HG02763 (cell line): Measurements from ENCODE around the gene CNNM3.

ENCODE experiments used
- ATAC-seq: cut with Tn5 transposase; IDR thresholded peaks from one replicate; pipeline ENCODE4 v1.9.1; 2021; ENCODE audit warnings: mild to moderate bottlenecking, moderate library complexity; ENCODE audit not compliant: unreplicated experiment

The CNNM3 gene

DNA sequence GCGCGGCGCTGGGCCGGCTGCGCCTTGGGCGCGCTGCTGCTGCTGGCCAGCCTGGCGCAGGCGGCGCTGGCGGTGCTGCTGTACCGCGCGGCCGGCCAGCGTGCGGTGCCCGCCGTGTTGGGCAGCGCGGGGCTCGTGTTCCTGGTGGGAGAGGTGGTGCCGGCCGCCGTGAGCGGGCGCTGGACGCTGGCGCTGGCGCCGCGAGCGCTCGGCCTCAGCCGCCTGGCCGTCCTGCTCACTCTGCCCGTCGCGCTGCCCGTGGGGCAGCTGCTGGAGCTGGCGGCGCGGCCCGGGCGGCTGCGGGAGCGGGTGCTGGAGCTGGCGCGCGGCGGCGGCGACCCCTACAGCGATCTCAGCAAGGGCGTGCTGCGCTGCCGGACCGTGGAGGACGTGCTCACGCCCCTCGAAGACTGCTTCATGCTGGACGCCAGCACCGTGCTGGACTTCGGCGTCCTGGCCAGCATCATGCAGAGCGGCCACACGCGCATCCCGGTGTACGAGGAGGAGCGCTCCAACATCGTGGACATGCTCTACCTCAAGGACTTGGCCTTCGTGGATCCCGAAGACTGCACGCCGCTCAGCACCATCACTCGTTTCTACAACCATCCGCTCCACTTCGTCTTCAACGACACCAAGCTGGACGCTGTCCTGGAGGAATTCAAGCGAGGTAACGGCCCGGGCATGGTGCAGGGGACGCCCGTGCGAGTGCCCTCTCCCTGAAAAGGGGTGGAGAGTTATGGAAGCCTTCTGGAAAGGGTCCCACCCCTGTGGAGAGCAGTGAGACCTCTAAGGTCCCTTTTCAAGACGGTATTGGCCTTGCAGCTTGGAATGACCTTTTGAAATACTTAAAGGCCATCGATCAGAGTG, 1.0 kb downstream of the CNNM3 start:
- ATAC-seq: no peak

DNA sequence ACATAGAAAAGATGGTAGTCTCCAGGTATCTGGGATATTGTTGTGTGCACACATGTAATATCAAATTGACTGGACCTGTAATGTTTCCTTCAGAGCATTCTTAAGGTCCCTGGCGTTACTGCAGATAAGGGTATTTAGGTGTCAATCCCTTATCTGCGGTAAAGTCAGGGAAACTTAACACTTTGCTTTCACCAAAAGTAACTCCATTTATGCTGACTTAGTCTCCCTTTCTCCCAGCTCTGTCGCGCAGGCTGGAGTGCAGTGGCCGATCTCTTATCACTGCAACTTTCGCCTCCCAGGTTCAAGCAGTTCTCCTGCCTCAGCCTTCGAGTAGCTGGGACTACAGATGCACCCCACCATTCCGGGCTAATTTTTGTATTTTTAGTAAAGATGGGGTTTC, 1.8 kb downstream of the CNNM3 start:
- ATAC-seq: no peak

DNA sequence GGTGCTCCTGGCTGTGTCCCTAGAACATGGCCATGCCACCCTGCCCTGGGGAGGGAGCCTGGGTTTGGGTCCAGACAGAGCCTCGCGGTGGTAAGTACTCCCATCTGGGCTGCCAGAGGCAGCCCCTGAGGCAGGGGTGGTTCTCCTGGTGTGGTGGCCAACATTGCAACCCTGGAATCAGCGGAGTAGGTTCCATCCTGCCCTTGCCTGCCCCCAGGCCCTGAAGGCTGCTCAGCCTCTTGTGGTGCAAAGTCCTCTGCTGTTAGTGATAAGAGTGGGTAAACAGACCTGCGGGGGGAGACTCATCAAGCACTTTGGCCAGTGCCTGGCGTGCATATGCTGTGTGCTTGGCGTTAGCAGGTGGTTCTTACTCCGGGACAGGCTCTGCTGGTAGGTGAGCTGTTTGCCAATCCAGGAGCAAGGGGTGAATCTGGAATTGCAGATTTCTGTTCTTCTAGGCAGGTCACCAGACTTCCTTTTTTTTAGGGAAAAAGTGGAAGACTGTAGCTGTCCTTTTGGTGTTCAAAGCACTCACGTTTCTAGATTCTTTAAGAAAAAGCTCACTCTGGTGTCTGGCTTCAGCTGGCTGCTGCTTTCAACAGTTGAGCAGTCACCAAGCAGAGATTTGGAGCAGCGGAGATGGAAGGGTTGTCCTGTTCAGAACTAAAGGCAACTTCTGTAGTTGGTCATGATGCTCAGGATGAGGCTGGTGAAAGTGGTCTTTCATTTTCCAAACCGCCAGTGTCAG, 3.2 kb downstream of the CNNM3 start:
- ATAC-seq: no peak

DNA sequence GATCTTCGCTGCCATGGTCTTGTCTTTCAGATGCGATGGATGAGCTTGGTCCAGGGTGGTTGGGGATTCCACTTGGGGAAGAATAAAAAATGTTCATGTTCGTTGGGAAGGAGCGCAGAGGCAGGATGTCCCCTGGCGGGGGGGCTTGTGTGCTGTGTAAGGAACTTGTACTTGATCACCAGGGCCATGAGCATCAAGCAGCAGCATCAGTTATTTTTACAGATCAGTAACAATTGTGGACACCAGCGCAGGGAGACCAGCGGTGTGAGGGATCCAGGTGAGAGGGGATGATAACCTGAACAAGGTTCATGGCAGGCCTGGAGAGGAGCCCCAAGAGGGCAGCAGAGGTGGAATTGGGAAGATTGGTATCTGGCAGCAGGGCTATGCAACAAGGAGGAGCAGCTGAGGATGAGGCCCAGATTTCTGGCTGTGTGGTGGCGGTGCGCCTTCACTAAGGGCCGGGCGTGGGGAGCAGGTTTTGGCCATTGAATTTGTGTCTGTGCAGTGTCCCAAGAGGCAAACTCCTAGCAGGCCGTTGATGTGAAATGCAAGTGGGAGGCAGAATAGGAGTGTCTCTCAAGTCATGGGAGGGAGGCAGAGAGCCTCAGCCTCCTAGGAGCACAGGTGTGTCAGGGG, 3.9 kb downstream of the CNNM3 start:
- no peak for ATAC-seq

DNA sequence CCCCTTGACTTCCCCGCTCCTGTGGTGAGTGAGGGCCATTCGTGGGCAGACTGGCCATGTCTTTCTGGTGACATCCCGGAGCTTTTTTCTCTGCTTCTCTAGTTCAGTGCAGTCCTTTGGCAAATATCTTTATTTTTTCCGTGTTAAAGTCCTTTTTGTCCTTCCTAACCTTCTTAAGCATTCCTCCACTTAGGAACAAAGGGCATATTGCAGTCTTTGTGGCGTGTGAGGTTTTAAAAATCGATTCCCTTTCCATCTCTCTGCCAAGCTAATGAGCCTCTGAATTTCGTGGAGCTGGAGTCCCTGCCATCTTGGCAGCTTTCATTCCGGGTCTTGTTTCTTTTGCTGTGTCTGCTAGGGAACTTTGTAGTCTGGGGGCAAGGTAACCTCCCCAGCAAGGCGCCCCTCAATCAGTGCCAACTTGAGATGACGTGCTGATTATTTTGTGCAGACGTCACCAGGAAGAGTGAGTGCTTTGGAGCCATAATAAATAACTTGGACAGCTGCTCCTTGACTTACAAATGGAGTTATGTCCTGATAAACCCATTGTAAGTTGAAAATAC, 5.1 kb downstream of the CNNM3 start:
- no peak for ATAC-seq

DNA sequence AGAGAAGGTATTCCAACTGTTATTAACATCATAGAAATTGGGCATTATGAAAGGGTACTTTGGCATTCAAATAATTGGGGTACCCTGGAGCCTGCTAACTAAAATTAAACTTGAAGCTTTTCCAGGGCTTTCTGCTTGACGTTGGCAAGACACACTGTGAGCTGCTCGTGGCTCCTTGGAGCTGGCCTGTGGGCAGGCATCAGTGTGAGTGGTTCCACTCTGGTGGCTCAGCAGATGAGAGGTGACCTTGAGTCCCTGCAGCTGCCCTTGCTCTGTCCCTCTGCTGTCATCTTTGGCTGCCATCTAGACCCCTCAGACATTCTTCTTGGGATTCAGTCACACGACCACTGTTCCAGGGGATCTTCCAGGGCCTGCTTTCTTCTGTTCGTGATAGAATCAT, 6.7 kb downstream of the CNNM3 start:
- ATAC-seq: no peak

DNA sequence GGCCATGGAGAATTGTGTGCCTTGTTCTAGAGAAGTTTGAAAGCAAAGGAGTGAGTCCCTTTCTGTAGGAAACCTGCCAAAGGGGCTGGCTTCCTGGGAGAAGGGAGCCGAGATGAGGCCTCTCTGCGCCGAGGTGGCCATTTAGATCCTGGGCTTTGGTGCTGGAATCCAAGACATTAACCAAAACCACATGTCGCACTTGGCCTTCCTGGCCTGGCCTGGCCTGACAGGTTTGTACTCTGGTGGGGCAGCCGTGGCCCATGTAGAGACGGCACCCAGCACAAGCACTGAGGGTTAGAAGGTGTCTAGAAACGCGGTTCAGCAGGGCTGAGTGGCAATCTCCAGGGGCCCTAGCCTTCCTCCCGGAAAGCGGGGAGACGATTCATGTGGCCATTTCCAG, 7.1 kb downstream of the CNNM3 start:
- ATAC-seq: no peak

DNA sequence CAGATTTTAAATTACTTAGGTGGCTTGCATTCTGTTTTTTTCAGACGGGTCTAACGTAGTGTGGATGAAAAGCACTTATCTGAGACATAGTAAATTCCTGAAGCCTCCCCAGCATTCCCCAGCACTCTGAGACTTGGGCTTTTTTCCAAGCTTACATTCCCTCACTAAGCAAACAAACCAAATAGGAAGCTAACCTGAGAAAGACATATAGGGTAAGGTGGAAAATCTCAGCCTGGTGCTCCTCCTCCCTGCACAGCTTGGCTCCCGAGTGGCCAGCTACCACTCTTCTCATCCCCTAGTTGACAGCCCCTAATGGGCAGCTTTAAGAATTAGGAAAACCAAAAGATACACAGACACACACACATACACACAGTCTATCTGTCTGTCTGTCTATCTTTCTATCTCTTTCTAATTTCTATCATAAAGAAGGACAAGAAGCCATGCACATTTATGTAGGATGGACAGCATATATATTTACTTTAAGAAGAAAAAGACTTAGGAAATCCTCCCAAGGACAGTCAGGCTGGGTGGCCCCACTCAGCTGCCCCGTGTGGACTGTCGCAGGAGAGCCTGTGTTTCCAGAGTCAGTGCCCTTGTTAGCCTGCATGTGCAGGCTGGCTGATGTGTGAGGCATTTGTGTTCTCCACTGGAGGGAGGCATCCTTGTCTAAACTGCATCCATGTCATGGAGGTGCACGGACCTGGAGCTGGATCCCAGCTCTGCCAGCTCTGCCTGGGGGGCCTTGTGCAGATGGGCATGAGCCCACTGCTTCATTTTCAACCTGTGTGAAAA, 8.2 kb downstream of the CNNM3 start:
- ATAC-seq: no peak

DNA sequence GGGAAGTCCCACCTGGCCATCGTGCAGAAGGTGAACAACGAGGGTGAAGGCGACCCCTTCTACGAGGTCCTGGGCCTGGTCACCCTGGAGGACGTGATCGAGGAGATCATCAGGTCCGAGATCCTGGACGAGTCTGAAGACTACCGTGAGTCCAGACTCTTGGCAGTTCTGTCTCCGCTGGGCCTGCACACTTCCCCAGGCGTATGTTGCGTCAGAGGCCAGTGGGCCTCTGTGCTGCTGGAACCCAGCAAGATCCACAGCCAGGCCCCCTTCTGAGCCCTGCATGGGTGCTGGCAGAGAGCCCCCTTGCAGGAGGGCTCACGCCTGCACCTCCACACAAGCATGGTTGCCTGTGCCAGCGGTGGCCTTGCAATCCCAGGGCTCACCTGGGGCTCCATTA, 9.0 kb downstream of the CNNM3 start:
- ATAC-seq: no peak

DNA sequence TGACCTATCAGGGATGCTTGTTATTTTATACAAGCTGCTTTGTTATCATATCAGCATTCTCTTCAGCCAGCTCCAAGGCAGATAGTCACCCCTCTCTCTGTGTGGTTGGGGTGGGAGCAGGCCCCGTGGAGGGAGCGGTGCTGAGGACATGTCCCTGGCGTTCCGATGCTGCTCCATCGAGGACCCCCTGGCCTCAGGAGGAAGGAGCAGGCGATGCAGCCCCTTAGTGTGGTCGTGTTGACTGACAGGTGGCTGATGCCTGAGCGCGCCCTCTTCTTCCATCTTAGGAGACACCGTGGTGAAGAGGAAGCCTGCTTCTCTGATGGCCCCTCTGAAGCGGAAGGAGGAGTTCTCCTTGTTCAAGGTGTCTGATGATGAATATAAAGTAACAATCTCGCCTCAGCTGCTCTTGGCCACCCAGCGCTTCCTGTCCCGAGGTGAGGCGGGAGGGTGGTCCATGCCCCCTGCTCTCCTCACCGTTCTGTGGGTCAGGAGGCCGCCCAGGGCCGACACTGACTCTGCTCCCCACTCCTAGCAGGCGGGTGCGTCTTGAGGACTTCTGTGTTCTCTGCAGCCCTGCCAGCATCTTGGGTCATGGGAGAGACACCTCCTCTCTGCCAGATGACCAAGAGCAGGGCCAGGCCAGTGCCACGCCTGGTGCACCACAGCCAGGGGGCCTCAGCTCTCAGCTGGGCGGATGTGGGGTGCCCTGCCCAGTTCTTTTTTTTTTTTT, 10.6 kb downstream of the CNNM3 start:
- no peak for ATAC-seq

DNA sequence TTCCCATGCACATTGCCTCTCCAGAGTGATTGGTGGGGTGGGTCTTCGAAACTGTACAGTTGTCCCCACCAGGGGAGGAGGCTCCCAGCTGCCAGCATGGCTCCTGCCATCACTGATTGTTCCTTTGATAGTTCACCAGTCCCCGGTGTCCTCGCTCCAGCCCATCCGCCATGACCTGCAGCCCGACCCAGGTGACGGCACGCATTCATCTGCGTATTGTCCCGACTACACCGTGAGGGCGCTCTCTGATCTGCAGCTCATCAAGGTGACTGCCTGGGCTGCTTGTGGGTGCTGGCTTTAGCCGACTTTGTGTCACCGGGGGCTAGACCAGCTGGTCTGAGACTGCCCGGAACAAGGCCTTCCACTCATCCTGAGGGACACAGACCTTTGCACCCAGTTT, 12.4 kb downstream of the CNNM3 start:
- ATAC-seq: no peak

DNA sequence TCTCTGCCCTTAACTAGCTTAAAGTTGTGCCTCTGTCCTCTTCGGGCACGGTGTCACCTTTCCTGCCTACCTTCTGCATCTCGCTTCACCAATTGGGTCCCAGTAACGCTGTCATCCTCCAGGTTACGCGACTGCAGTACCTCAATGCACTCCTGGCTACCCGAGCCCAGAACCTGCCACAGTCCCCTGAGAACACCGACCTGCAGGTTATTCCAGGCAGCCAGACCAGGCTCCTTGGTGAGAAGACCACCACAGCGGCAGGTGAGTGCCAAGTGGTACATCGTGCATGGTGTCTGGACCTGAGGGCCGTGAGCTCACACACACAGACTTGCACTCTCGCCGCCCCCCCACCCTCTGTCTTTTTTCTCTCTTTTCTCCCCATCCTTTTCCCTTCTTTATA, 12.8 kb downstream of the CNNM3 start:
- ATAC-seq: no peak

DNA sequence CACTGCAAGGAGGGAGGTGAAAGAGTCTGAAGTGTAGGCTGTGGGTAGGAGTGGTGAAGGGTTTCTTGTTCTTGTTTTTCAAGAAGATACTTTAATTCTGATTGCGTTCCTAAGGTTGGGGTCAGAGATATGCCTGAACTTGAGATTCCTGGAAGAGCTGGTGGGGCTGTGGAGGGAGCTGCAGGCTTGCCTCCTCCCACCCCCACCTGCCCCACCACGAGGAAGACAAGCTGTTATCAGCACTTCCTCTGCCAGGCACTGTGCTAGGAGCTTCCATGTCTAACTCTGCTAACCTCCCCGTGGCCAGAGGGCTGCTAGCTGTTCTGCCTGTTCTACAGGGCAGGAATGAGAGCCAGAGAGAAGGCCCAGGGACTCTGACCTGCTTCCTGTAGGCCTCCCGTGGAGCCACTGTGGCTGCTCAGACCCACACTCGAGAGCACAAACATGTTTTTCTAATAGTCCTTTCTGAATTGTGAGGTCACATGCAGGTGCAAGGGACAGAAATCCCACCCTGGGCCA, 14.0 kb downstream of the CNNM3 start:
- no peak for ATAC-seq

DNA sequence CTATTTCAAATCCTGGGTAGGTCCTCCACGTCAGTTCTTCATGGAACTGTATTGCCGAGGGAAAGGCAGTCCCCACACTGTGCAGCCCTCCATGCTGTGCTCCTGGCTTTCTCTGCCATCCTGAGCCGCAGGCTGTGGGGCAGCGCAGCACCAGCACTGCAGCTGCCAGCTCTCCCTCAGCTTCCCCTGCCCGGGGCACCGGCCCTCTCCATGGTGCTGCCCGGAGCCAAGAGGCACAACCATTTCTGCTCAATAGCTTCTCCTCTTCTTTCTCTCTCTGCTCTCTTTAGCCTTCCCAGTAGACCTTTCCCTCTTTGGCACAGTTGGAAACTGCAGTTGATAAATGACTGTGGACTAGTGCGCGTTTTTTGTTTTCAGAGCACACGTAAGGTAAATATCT, 15.6 kb downstream of the CNNM3 start:
- no peak for ATAC-seq

DNA sequence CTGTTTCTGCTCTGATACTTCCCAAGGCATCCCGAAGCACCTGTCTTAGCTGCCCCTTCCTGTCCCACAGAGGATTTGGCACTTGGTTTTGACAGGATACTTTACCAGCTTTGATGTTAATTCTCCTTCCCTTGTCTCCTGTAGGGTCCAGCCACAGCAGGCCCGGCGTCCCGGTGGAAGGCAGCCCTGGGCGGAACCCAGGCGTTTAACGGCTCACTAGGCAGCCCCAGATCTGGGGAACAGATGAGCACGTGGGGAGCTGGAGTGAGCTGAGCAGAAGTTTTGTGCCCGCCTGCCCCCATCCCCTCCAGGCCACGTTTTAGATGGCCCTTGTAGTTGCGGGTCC, 16.3 kb downstream of the CNNM3 start:
- no peak for ATAC-seq

DNA sequence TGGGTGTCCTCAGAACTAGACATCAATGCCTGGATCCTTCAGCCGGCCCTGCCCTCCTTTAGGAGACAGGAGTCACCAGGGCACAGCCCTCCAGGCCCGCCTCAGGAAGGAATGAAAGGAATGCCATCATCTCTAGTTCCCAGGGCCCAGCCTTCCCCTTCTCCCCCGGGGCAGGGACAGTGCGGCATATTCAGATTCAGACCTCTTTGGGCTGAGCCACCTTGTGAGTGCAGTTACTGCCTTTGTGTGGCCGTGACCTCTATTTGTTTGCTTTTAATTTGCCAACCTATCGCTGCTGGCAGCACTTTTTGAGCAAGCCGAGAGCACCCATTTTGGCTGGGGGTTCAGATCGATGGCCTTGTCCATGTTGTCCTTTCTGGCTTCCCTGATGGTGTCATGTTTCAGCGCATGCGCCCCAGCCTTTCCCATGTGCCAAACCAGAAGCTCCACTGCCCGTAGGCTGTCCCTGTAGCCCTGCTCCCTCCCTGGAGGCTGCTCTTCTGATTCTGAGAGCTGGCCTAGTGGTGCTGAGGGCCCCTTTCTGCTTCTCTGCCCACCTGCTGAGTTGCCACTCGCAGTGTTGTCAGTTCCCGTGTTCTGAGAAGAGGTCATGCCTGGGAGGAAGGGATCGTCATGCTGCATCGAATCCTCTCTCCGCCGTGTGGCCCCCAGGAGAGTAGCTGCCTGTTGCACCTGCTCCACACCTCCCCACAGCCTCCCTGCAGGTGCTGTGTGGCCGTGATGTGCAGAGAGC, 16.9 kb downstream of the CNNM3 start:
- no peak for ATAC-seq

DNA sequence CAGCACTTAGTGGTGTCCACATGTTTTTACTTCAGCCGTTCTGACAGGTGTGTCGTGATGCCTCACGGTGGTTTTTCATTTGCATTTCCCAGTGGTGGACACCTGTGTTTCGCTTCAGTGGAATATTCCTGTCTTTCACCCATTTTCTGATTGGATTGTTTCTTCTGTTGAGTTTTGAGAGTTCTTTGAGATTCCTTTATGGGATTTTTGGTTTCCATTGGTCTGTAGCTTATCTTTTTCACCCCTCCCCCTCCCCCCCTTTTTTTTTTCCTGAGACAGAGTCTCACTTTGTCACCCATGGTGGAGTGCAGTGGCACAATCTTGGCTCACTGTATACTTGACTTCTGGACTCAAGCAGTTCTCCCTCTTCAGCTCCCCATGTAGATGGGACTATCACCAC, 19.8 kb downstream of the CNNM3 start:
- ATAC-seq: no peak

DNA sequence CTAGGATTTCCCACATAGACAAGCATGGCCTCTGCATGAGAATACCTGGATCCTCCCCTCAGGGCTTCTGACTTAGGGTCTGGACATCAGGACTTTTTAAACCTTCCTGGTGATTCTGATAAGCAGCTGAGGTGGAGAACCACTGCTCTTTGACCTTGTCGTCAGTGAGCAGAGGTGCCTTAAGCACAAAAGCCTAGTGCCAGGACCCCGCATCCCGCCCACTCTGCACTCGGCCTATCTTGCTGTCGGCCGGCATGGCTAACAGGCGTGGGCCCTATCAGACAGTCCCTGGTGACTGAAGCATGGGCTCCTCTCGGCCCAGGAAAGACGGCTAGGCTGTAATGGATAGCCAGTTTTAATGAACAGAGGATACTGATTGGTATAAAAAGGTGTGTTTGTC, 21.5 kb downstream of the CNNM3 start:
- no peak for ATAC-seq
